Endothelial cell of umbilical vein (primary cell): Measurements from ENCODE around the gene COL1A2. TPM values are rescaled to one million over a fixed set of nuclear protein-coding genes. Genes with fewer than 3 reads are reported as not detected.

Experiments
- BruUV-seq: library from RNA; stranded (reverse); fragments of 400-500 nt; replicated peaks from 2 replicates; lab custom pipeline; 2021; lab: Mats Ljungman, UMichigan
- CTCF ChIA-PET: fragments of 300-600, 350-600 bp; sonication (Branson Sonifier 250); formaldehyde crosslinking; loops from one replicate; lab custom pipeline; 2021; ENCODE audit warnings: antibody characterized with exemption, inconsistent platforms; lab: Charles Lee
- POLR2A ChIA-PET: fragments of 300-600, 350-600 bp; sonication (Branson Sonifier 250); formaldehyde crosslinking; loops from one replicate; lab custom pipeline; 2021; ENCODE audit warnings: antibody characterized with exemption, inconsistent platforms; lab: Charles Lee
- DNase-seq: peaks from one replicate; pipeline ENCODE4 v3.0.0-alpha.2; 2011; ENCODE audit warnings: low read depth, low spot score
- FAIRE-seq: peaks from 2 replicates; lab custom pipeline; 2011; peaks lifted over from hg19 to GRCh38; lab: Jason Lieb, UNC
- H2AFZ ChIP-seq: 2 replicates; pipeline ENCODE4 v1.6.0; 2012; ENCODE audit warnings: low read depth, low read length, control low read depth, inconsistent platforms
- H3K27ac ChIP-seq: 2 replicates; pipeline ENCODE4 v1.5.1; 2011; ENCODE audit warnings: low read depth, mild to moderate bottlenecking, control low read depth, low read length, moderate library complexity; ENCODE audit not compliant: insufficient read depth
- H3K27me3 ChIP-seq, 2 experiments: 2 replicates each; pipeline versions ENCODE4 v1.6.0 to v1.6.1; 2011; ENCODE audit warnings: low read length in 2 of 2, mixed read lengths in 1 of 2; ENCODE audit not compliant: control insufficient read depth in 2 of 2, insufficient read depth in 2 of 2
- H3K36me3 ChIP-seq, 2 experiments: 2 replicates in 1 of 2; 3 replicates in 1 of 2; pipeline ENCODE4 v1.5.1; 2011; ENCODE audit warnings: low read length in 2 of 2, mild to moderate bottlenecking in 1 of 2, moderate library complexity in 1 of 2; ENCODE audit not compliant: control insufficient read depth in 2 of 2, insufficient read depth in 2 of 2; ENCODE audit errors: extremely low read depth in 1 of 2
- H3K4me1 ChIP-seq: 3 replicates; pipeline ENCODE4 v1.5.1; 2011; ENCODE audit warnings: mild to moderate bottlenecking, low read length; ENCODE audit not compliant: control insufficient read depth, insufficient read depth; ENCODE audit errors: extremely low read depth
- H3K4me2 ChIP-seq: 2 replicates; pipeline ENCODE4 v1.6.1; 2011; ENCODE audit warnings: low read length, control low read depth, mixed read lengths; ENCODE audit not compliant: insufficient read depth
- H3K4me3 ChIP-seq, 3 experiments: fragments of 200-600 bp in 1 of 3; sonication (generic), shearing (Covaris generic) in 1 of 3; replicated peaks in 1 of 3; 2 replicates each; pipeline ENCODE4 v1.5.1; 2011 to 2016; ENCODE audit warnings: control low read depth in 3 of 3, low read length in 3 of 3, mild to moderate bottlenecking in 2 of 3, inconsistent platforms in 1 of 3, low read depth in 1 of 3, moderate library complexity in 1 of 3; ENCODE audit not compliant: insufficient read depth in 1 of 3
- H3K79me2 ChIP-seq: 2 replicates; pipeline ENCODE4 v1.6.0; 2012; ENCODE audit warnings: low read length, inconsistent platforms; ENCODE audit not compliant: control insufficient read depth, insufficient read depth
- H3K9ac ChIP-seq: replicated peaks from 2 replicates; pipeline ENCODE3; 2011; ENCODE audit warnings: low read length, control low read depth; ENCODE audit not compliant: insufficient read depth; ENCODE audit errors: extremely low read depth
- H3K9me1 ChIP-seq: replicated peaks from 3 replicates; pipeline ENCODE4 v1.6.0; 2011; ENCODE audit warnings: mild to moderate bottlenecking, low read length; ENCODE audit not compliant: control insufficient read depth, insufficient read depth; ENCODE audit errors: extremely low read depth
- H3K9me3 ChIP-seq: replicated peaks from 2 replicates; pipeline ENCODE4 v1.5.1; 2012; ENCODE audit warnings: low read length, inconsistent platforms; ENCODE audit not compliant: control insufficient read depth, insufficient read depth
- H4K20me1 ChIP-seq: replicated peaks from 2 replicates; pipeline ENCODE3; 2011; ENCODE audit warnings: mild to moderate bottlenecking, low read length; ENCODE audit not compliant: control insufficient read depth, insufficient read depth; ENCODE audit errors: extremely low read depth
- EZH2 ChIP-seq: IDR thresholded peaks from 2 replicates; pipeline ENCODE4 v1.6.1; 2012; ENCODE audit warnings: borderline replicate concordance, low read depth, mild to moderate bottlenecking, moderate library complexity, low read length, inconsistent platforms; ENCODE audit not compliant: severe bottlenecking
- FOS ChIP-seq: IDR thresholded peaks from 2 replicates; pipeline ENCODE4 v1.6.1; 2011; ENCODE audit warnings: mild to moderate bottlenecking, low read length, moderate library complexity, borderline replicate concordance; ENCODE audit not compliant: insufficient read depth
- GATA2 ChIP-seq: IDR thresholded peaks from 2 replicates; pipeline ENCODE4 v1.7.0; 2011; ENCODE audit warnings: low read depth, mild to moderate bottlenecking, moderate library complexity, mixed read lengths, low read length; ENCODE audit not compliant: insufficient read length, insufficient read depth
- JUN ChIP-seq: IDR thresholded peaks from 2 replicates; pipeline ENCODE4 v1.6.1; 2011; ENCODE audit warnings: borderline replicate concordance, low read depth; ENCODE audit not compliant: insufficient read length, insufficient read depth
- MYC ChIP-seq: IDR thresholded peaks from one replicate; pipeline ENCODE4 v1.6.1; 2011; ENCODE audit warnings: mild to moderate bottlenecking, low read depth, low read length
- POLR2A ChIP-seq: IDR thresholded peaks from 2 replicates; pipeline ENCODE4 v1.6.1; 2012; ENCODE audit warnings: low read depth, mild to moderate bottlenecking, control low read depth, low read length
- POLR2AphosphoS5 ChIP-seq: IDR thresholded peaks from 2 replicates; pipeline ENCODE4 v1.6.1; 2012; ENCODE audit warnings: low read depth, mild to moderate bottlenecking, control low read depth, low read length, moderate library complexity; ENCODE audit not compliant: insufficient read depth
- dilution Hi-C: fragments of 300-500 bp; cut with MboI; formaldehyde crosslinking; loops from one replicate; pipeline ENCODE4 v1.15.0; 2019; ENCODE audit warnings: low sequenced_read_pairs; ENCODE audit not compliant: extremely low pct_ligation_motif_present
- intact Hi-C: fragments of 100-400 bp; cut with micrococcal nuclease; formaldehyde crosslinking; loops from one replicate; pipeline ENCODE4 v1.10.0; 2022
- polyA plus RNA-seq, 4 experiments: library from polyadenylated mRNA; depleted of rRNA in 3 of 4; stranded (reverse) in 3 of 4; unstranded in 1 of 4; fragments of >200 nt; gene quantifications; 2 replicates each; pipeline versions ENCODE4 v1.2.1 to v1.2.3, GENCODE V29; 2011 to 2012; ENCODE audit warnings: missing spikeins in 1 of 4
- total RNA-seq: library from RNA; stranded (reverse); gene quantifications from 2 replicates; pipeline ENCODE4 v1.2.3, GENCODE V29; 2021
- TF ChIP-seq, protein P1 (sequence below), 2 donors: IDR thresholded peaks; 1 replicate in 1 of 2; 2 replicates in 1 of 2; pipeline ENCODE4 v1.5.1; 2011; ENCODE audit warnings: low read length in 2 of 2, mild to moderate bottlenecking in 2 of 2, moderate library complexity in 2 of 2, control low read depth in 1 of 2, inconsistent platforms in 1 of 2, low read depth in 1 of 2; ENCODE audit not compliant: insufficient read depth in 1 of 2; ENCODE audit errors: extremely low read depth in 1 of 2
- TF ChIP-seq, protein P2 (sequence below): IDR thresholded peaks from 2 replicates; pipeline ENCODE4 v1.6.1; 2011; ENCODE audit not compliant: insufficient read depth, insufficient read length

The COL1A2 gene
- total and polyA plus RNA-seq, 2 donors (not counting 3 experiments of a cell fraction or from before 2014, with no cell fraction given): 28.9 to 40.8 TPM

- H3K4me3 ChIP-seq: no peak overlapping the region
- no peaks in the 10 kb centered on the region for H3K27me3 ChIP-seq
- dilution Hi-C loops (no loop called here), intact Hi-C loops (no loop called here)
- H3K36me3 ChIP-seq: no peaks in the 10 kb centered on the region
- H3K4me2 ChIP-seq: no peak overlapping the region
- peak overlapping the region; percentile 78 for H2AFZ ChIP-seq
- H3K79me2 ChIP-seq: no peaks in the 10 kb centered on the region
- H4K20me1 ChIP-seq: no peaks in the 10 kb centered on the region
- no peak overlapping the region for H3K9ac ChIP-seq
- no peak for TF ChIP-seq GATA2
- TF ChIP-seq FOS: no peak
- TF ChIP-seq EZH2: no peak
- TF ChIP-seq, protein P1, sequence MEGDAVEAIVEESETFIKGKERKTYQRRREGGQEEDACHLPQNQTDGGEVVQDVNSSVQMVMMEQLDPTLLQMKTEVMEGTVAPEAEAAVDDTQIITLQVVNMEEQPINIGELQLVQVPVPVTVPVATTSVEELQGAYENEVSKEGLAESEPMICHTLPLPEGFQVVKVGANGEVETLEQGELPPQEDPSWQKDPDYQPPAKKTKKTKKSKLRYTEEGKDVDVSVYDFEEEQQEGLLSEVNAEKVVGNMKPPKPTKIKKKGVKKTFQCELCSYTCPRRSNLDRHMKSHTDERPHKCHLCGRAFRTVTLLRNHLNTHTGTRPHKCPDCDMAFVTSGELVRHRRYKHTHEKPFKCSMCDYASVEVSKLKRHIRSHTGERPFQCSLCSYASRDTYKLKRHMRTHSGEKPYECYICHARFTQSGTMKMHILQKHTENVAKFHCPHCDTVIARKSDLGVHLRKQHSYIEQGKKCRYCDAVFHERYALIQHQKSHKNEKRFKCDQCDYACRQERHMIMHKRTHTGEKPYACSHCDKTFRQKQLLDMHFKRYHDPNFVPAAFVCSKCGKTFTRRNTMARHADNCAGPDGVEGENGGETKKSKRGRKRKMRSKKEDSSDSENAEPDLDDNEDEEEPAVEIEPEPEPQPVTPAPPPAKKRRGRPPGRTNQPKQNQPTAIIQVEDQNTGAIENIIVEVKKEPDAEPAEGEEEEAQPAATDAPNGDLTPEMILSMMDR (IDR thresholded peaks at IDR 0.05; ENCODE audit: extremely low read depth in 1 of 2, insufficient read depth in 1 of 2, low read depth in 1 of 2, low read length in 2 of 2): no peak
- TF ChIP-seq POLR2AphosphoS5: no peak
- TF ChIP-seq MYC: no peak
- no peak for TF ChIP-seq POLR2A
- TF ChIP-seq JUN: no peak
- TF ChIP-seq, protein P2, sequence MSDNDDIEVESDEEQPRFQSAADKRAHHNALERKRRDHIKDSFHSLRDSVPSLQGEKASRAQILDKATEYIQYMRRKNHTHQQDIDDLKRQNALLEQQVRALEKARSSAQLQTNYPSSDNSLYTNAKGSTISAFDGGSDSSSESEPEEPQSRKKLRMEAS: no peak
- no TSS peak for BruUV-seq
- H3K9me3 ChIP-seq: no peaks in the 10 kb centered on the region
- peak; percentile 20 for DNase-seq
- H3K4me1 ChIP-seq: peaks cover 3% of the 10 kb centered on the region
- no peak for FAIRE-seq
- ChIA-PET CTCF (no interaction called here), POLR2A (no interaction called here)
- H3K27ac ChIP-seq: no peak overlapping the region
- H3K9me1 ChIP-seq: no peaks in the 10 kb centered on the region
These were observed 59.2 kb downstream of the COL1A2 start for GRCh38 chr7:94453898-94454297.
